ENCODE results near the gene TREML4.

DNA sequence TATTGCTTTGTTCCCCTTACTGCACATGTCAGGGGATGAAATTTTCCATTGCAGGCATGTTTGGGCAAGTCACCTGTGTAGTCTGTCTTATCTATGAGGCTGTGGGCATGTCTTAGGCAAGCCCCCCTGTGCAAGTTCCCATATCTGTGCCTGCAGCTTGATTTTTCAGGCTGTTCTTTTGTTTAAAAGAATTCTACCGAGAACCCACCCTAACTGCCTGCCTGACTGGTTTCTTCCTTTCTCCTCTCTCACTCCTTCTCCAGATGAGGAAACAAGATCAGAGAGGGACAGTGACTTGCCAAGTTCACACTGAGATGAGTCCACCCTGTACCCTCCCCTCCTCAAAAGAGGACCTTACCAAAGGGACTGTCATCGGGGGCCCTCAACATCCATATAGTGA lies 38.2 kb upstream of the TREML4 start:
- TF ChIP-seq, protein P1, sequence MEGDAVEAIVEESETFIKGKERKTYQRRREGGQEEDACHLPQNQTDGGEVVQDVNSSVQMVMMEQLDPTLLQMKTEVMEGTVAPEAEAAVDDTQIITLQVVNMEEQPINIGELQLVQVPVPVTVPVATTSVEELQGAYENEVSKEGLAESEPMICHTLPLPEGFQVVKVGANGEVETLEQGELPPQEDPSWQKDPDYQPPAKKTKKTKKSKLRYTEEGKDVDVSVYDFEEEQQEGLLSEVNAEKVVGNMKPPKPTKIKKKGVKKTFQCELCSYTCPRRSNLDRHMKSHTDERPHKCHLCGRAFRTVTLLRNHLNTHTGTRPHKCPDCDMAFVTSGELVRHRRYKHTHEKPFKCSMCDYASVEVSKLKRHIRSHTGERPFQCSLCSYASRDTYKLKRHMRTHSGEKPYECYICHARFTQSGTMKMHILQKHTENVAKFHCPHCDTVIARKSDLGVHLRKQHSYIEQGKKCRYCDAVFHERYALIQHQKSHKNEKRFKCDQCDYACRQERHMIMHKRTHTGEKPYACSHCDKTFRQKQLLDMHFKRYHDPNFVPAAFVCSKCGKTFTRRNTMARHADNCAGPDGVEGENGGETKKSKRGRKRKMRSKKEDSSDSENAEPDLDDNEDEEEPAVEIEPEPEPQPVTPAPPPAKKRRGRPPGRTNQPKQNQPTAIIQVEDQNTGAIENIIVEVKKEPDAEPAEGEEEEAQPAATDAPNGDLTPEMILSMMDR (IDR thresholded peaks at IDR 0.05): no peak
- no peak for TF ChIP-seq POLR2AphosphoS5 (IDR thresholded peaks at IDR 0.05)

All from transverse colon (tissue), 4 donors.